Esophagus muscularis mucosa (tissue), 4 donors: ENCODE data around the gene KRTAP24-1. TPM values are rescaled to one million over a fixed set of nuclear protein-coding genes. Genes with fewer than 3 reads are reported as not detected.

Source experiments
- DNase-seq: peaks from one replicate; pipeline ENCODE4 v3.0.0-alpha.2; 2017; ENCODE audit errors: extremely low spot score
- H3K27ac ChIP-seq, 4 donors: fragments of 200-600 bp; sonication (generic); replicated peaks in 1 of 4; 1 replicate in 3 of 4; 2 replicates in 1 of 4; pipeline ENCODE4 v1.5.1; 2016 to 2019; ENCODE audit warnings: mild to moderate bottlenecking in 1 of 4
- H3K27me3 ChIP-seq, 4 donors: fragments of 200-600 bp; sonication (generic); one replicate each; pipeline versions ENCODE4 v1.5.1 to v1.6.0; 2016 to 2019
- H3K36me3 ChIP-seq, 4 donors: fragments of 200-600 bp; sonication (generic); one replicate each; pipeline ENCODE4 v1.5.1; 2016 to 2019
- H3K4me1 ChIP-seq, 4 donors: fragments of 200-600 bp; sonication (generic); one replicate each; pipeline ENCODE4 v1.5.1; 2016 to 2019
- H3K4me3 ChIP-seq, 4 donors: fragments of 200-600 bp; sonication (generic); 1 replicate in 2 of 4; 2 replicates in 2 of 4; pipeline ENCODE4 v1.5.1; 2016 to 2019; ENCODE audit warnings: mild to moderate bottlenecking in 4 of 4, moderate library complexity in 1 of 4
- H3K9me3 ChIP-seq, 4 donors: fragments of 200-600 bp; sonication (generic); 1 replicate in 3 of 4; 2 replicates in 1 of 4; pipeline ENCODE4 v1.5.1; 2016 to 2019
- EP300 ChIP-seq: sonication (generic); formaldehyde crosslinking; IDR thresholded peaks from one replicate; pipeline ENCODE4 v1.6.1; 2017; ENCODE audit warnings: antibody characterized with exemption
- POLR2A ChIP-seq: fragments of 450-650 bp; IDR thresholded peaks from one replicate; pipeline ENCODE4 v1.6.1; 2017; ENCODE audit warnings: antibody characterized with exemption, moderate library complexity, mild to moderate bottlenecking, low read depth
- POLR2AphosphoS5 ChIP-seq, 2 donors: sonication (generic); formaldehyde crosslinking; IDR thresholded peaks; one replicate each; pipeline ENCODE4 v1.6.1; 2017; ENCODE audit warnings: antibody characterized with exemption in 2 of 2
- WGBS: methylation state at CpG from one replicate; pipeline ENCODE4 v1.1.5; 2018; 5-methylcytosine and 5-hydroxymethylcytosine counted together
- intact Hi-C: fragments of 100-400 bp; cut with DNase I; formaldehyde crosslinking; loops from one replicate; pipeline ENCODE4 v1.15.1; 2023
- total RNA-seq, 4 donors: library from RNA; depleted of rRNA; stranded (reverse); fragments of >200 nt; gene quantifications; one replicate each; pipeline versions ENCODE4 v1.1.0 to v1.2.1, GENCODE V29; 2016
- TF ChIP-seq, protein P1 (sequence below), 3 experiments: fragments of 200-600 bp in 2 of 3; fragments of 450-650 bp in 1 of 3; sonication (generic) in 2 of 3; IDR thresholded peaks; one replicate each; pipeline ENCODE4 v1.5.1; 2017 to 2019; ENCODE audit warnings: antibody characterized with exemption in 3 of 3, mild to moderate bottlenecking in 2 of 3, moderate library complexity in 1 of 3

Gene KRTAP24-1
- total RNA-seq, 4 donors from 2014 or later, result not detected

DNA sequence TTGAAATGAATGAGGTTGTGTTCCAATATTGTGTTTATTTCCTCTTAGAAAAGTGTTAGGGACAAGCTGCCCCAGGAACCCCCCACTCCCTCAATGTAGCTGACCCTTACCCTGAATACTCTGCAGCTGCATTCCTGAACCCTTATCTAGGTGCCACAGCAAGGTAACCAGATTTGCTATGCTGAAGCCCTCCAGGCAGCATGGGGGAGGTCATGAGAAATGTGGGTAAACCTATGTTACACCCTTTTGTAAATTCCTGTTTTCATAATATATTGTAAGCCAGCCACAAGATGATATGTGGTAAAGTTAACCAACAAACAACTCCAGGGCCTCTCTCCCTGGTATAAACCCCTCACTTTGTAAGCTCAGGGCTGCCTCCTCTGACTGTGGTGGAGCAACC, 39.1 kb downstream of the KRTAP24-1 start:
- Histone ChIP-seq H3K27ac (no peak overlapping the region), H3K4me3 (no peak overlapping the region), H3K9me3 (no peaks in the 10 kb centered on the region), H3K4me1 (no peaks in the 10 kb centered on the region), H3K36me3 (no peaks in the 10 kb centered on the region), H3K27me3 (no peaks in the 10 kb centered on the region)
- DNase-seq, result no peak
- TF ChIP-seq, protein P1, sequence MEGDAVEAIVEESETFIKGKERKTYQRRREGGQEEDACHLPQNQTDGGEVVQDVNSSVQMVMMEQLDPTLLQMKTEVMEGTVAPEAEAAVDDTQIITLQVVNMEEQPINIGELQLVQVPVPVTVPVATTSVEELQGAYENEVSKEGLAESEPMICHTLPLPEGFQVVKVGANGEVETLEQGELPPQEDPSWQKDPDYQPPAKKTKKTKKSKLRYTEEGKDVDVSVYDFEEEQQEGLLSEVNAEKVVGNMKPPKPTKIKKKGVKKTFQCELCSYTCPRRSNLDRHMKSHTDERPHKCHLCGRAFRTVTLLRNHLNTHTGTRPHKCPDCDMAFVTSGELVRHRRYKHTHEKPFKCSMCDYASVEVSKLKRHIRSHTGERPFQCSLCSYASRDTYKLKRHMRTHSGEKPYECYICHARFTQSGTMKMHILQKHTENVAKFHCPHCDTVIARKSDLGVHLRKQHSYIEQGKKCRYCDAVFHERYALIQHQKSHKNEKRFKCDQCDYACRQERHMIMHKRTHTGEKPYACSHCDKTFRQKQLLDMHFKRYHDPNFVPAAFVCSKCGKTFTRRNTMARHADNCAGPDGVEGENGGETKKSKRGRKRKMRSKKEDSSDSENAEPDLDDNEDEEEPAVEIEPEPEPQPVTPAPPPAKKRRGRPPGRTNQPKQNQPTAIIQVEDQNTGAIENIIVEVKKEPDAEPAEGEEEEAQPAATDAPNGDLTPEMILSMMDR (IDR thresholded peaks at IDR 0.05), result no peak
- TF ChIP-seq POLR2AphosphoS5 (IDR thresholded peaks at IDR 0.05) (no peak), EP300 (no peak), POLR2A (no peak)
- intact Hi-C loops, result no loop called here

DNA sequence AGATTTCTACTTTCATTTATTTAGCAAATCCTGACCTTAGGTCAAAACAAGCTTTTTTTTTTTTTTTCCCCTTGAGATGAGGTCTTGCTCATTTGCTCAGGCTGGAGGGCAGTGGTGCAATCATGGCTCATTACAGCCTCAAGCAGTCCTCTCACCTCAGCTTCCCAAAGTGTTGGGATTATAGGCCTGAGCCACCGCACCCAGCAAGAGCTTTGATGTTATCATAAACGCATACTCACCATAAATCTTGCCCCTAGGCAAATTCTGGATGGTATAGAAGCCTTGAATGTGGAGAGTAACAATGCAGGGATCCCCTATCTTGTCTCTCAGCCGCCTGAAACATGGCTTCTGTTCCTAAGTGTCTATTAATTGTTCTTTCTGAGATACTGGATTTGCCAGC, 42.1 kb downstream of the KRTAP24-1 start:
- Histone ChIP-seq H3K9me3 (no peaks in the 10 kb centered on the region), H3K4me1 (no peaks in the 10 kb centered on the region), H3K27ac (no peak overlapping the region), H3K27me3 (no peaks in the 10 kb centered on the region), H3K4me3 (no peak overlapping the region), H3K36me3 (no peaks in the 10 kb centered on the region)
- intact Hi-C loops, result no loop called here
- WGBS, result 80% methylated on average over 3 of the region's 3 CpGs
- no peak for TF ChIP-seq POLR2A
- no peak for TF ChIP-seq EP300
- no peak for TF ChIP-seq POLR2AphosphoS5 (IDR thresholded peaks at IDR 0.05)
- TF ChIP-seq, protein P1 (IDR thresholded peaks at IDR 0.05), result no peak
- DNase-seq, result no peak

DNA sequence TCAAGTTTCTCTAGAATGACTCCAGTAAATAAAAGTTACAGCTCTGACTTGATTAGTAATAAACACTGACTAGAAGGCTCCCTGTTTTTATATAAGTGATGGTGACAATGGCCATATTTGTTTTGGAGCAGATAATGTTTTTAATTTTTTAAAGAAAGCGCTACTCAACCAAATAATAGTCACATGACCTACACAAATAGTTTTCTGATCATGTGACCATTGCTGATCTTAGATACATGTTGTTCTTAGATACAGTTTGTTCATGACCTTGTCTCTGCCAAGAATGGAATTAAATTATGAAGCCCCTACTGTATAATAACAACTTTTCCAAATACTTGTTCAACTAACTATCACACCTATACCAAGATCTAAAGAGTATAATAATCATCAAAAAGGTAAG, 44.6 kb downstream of the KRTAP24-1 start:
- no peaks in the 10 kb centered on the region for H3K9me3 ChIP-seq
- WGBS, result 93% methylated on average over 1 of the region's 1 CpG
- no peak overlapping the region for H3K4me3 ChIP-seq
- H3K27ac ChIP-seq, result no peak overlapping the region
- no peaks in the 10 kb centered on the region for H3K36me3 ChIP-seq
- no peak for DNase-seq
- no peak for TF ChIP-seq POLR2AphosphoS5 (IDR thresholded peaks at IDR 0.05)
- TF ChIP-seq POLR2A, result no peak
- intact Hi-C loops, result no loop called here
- no peaks in the 10 kb centered on the region for H3K4me1 ChIP-seq
- no peaks in the 10 kb centered on the region for H3K27me3 ChIP-seq

DNA sequence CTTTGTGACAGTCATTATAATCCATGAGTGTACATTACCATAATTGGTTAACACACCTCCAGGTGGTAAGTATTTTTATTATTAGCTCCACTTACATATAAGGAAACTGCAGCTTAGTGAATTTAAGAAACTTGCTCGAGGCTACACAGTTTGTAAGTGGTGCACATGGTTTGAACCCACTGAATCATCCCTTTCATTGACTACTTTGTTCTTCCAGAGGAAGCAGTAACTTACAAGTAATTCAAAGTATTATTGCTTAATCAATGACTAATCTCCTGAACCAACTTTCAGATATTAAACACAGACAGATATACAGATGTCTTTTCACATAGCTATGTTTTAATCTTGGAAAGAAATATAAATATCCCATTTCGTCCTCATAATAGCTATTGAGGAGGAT, 48.1 kb downstream of the KRTAP24-1 start:
- Histone ChIP-seq H3K9me3 (no peaks in the 10 kb centered on the region), H3K36me3 (no peaks in the 10 kb centered on the region), H3K27me3 (no peaks in the 10 kb centered on the region), H3K4me3 (no peak overlapping the region), H3K27ac (no peak overlapping the region), H3K4me1 (no peaks in the 10 kb centered on the region)
- 59% methylated on average over 2 of the region's 2 CpGs for WGBS
- intact Hi-C loops, result no loop called here
- TF ChIP-seq POLR2A, result no peak
- TF ChIP-seq, protein P1 (IDR thresholded peaks at IDR 0.05), result no peak
- TF ChIP-seq EP300, result no peak
- no peak for TF ChIP-seq POLR2AphosphoS5 (IDR thresholded peaks at IDR 0.05)
- no peak for DNase-seq

DNA sequence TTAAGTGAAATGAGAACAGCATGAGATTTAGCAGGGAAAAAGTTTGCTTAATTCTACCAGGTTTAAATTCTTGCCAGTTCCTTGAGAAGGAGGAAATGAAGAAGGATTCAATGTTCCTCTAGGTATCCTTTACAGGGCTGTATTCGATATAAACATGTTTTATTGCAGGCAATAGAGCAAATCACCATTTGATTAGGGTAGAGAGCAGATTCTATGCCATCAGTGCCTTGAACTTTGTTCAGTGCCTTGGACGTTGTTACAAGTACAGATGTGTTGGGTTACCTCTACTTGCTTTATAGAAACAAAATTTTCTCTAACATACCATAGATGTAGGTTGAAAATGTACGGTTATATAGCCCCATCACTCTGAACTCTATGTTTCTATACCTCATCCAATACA, 48.7 kb downstream of the KRTAP24-1 start:
- Histone ChIP-seq H3K4me1 (no peaks in the 10 kb centered on the region), H3K27me3 (no peaks in the 10 kb centered on the region)

More for the DNA sequence above, 48.7 kb downstream of the KRTAP24-1 start:
- TF ChIP-seq EP300, result no peak
- TF ChIP-seq, protein P1 (IDR thresholded peaks at IDR 0.05), result no peak
- TF ChIP-seq POLR2A, result no peak
- TF ChIP-seq POLR2AphosphoS5 (IDR thresholded peaks at IDR 0.05), result no peak
- H3K36me3 ChIP-seq, result no peaks in the 10 kb centered on the region
- no peak for DNase-seq
- H3K4me3 ChIP-seq, result no peak overlapping the region
- H3K27ac ChIP-seq, result no peak overlapping the region
- WGBS, result 62% methylated on average over 3 of the region's 3 CpGs
- intact Hi-C loops, result no loop called here
- no peaks in the 10 kb centered on the region for H3K9me3 ChIP-seq
